ENCODE data around the gene SCAF8.

The SCAF8 gene

GRCh38 chr6:154840363-154840762 lies 107.1 kb downstream of the SCAF8 start:
- DNase-seq (ENCODE audit: low read depth in 3 of 3) = no peak

GRCh38 chr6:154841109-154841508 lies 107.9 kb downstream of the SCAF8 start:
- no peak for DNase-seq (ENCODE audit: low read depth in 3 of 3)

GRCh38 chr6:154842833-154843232 lies 109.6 kb downstream of the SCAF8 start:
- DNase-seq (ENCODE audit: low read depth in 3 of 3) = no peak

GRCh38 chr6:154847318-154847717 lies 114.1 kb downstream of the SCAF8 start:
- no peak for DNase-seq (ENCODE audit: low read depth in 3 of 3)

GRCh38 chr6:154848580-154848979 lies 115.4 kb downstream of the SCAF8 start:
- DNase-seq (ENCODE audit: low read depth in 3 of 3) = no peak

- no peak for DNase-seq (ENCODE audit: low read depth in 3 of 3)
Measured at GRCh38 chr6:154849475-154849874, 116.3 kb downstream of the SCAF8 start.

- DNase-seq (ENCODE audit: low read depth in 3 of 3) = no peak
Measured at GRCh38 chr6:154852687-154853086, 119.5 kb downstream of the SCAF8 start.

- no peak for DNase-seq (ENCODE audit: low read depth in 3 of 3)
Measured at GRCh38 chr6:154857529-154857928, 124.3 kb downstream of the SCAF8 start.

GRCh38 chr6:154861825-154862224 lies 128.6 kb downstream of the SCAF8 start:
- no peak for DNase-seq (ENCODE audit: low read depth in 3 of 3)

- no peak for DNase-seq (ENCODE audit: low read depth in 3 of 3)
Measured at GRCh38 chr6:154862536-154862935, 129.3 kb downstream of the SCAF8 start.

- DNase-seq (ENCODE audit: low read depth in 3 of 3) = no peak
Measured at GRCh38 chr6:154864066-154864430, 130.8 kb downstream of the SCAF8 start.

- no peak for DNase-seq (ENCODE audit: low read depth in 3 of 3)
Measured at GRCh38 chr6:154865291-154865690, 132.1 kb downstream of the SCAF8 start.

GRCh38 chr6:154868143-154868594 lies 135.0 kb downstream of the SCAF8 start:
- DNase-seq (ENCODE audit: low read depth in 3 of 3) = no peak

GRCh38 chr6:154872542-154873114 lies 139.4 kb downstream of the SCAF8 start:
- DNase-seq (ENCODE audit: low read depth in 3 of 3) = no peak

- DNase-seq (ENCODE audit: low read depth in 3 of 3) = no peak
Measured at GRCh38 chr6:154873546-154873945, 140.3 kb downstream of the SCAF8 start.

- DNase-seq (ENCODE audit: low read depth in 3 of 3) = no peak
Measured at GRCh38 chr6:154874773-154875592, 141.8 kb downstream of the SCAF8 start.

- DNase-seq (ENCODE audit: low read depth in 3 of 3) = no peak
Measured at GRCh38 chr6:154876486-154877280, 143.5 kb downstream of the SCAF8 start.

GRCh38 chr6:154878871-154879491 lies 145.8 kb downstream of the SCAF8 start:
- DNase-seq (ENCODE audit: low read depth in 3 of 3) = no peak

GRCh38 chr6:154882107-154882506 lies 148.9 kb downstream of the SCAF8 start:
- DNase-seq (ENCODE audit: low read depth in 3 of 3) = no peak

Data from stimulated activated CD4-positive, alpha-beta T cell treated with anti-CD3 and anti-CD28 coated beads, TNF-alpha, amount 100 ng/mL, for 4 hours (primary cell).